GM21737 (cell line): ENCODE measurements around the gene DRICH1.
"Not testable (repeated sequence)": the region's sequence is repeated elsewhere in the genome, so short reads cannot be mapped to it uniquely, and the experiment has no call there.

Source experiments
- ATAC-seq: cut with Tn5 transposase; IDR thresholded peaks from one replicate; pipeline ENCODE4 v1.9.1; 2021; ENCODE audit warnings: mild to moderate bottlenecking, moderate library complexity; ENCODE audit not compliant: unreplicated experiment

The DRICH1 gene

DNA sequence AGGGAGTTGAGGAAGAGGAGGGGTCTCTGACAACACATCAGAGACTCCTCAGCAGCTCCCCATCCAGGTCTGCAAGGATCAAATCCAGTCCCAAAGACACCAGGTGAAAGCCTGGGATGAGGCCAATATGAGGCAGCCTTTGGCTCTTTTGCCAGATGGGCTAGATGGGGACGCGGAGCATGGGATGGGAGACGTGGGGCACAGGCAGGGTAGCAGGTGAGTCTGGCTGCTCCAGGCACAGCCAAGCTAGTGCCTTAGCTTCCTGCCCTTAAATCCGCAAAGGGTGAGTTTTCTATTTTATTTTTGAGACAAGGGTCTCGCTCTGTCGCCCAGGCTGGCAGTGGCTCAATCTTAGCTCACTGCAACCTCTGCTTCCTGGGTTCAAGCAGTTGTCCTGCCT lies 19.6 kb upstream of the DRICH1 start:
- ATAC-seq = no peak

DNA sequence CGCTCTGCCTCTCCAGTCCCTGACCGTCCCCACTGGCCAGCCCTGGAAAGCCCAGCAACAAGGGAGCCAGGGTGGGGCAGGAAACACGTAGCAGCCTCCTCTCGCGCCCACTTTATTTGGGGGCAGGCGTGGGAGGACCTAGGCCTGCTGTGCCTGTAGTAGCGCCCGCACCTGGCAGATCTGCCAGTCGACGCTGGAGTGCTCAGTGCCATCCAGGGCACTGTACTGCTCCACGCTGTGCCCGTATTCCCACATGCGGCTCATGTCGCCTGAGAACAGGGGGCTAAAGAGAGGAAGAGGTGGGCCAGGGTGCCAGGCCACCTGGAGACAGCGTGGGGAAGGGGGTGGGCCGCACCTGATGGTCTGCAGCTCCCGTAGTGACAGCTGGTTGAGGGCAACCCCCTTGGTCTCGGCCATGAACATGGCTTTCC lies 17.0 kb upstream of the DRICH1 start:
- ATAC-seq = no peak

DNA sequence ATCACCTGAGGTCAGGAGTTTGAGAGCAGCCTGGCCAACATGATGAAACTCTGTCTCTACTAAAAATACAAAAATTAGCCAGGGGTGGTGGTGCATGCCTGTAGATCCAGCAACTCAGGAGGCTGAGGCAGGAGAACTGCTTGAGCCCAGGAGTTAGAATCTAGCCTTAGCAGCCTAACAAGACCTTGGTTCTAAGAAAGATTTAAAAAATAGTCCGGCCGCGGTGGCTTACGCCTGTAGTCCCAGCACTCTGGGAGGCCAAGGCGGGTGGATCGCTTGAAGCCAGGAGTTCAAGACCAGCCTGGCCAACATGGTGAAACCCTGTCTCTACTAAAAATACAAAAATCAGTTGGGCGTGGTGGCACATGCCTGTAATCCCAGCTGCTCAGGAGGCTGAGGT lies 14.4 kb upstream of the DRICH1 start:
- not testable (repeated sequence) for ATAC-seq

GRCh38 chr22:23640206-23640605 lies 8.1 kb upstream of the DRICH1 start:
- ATAC-seq = not testable (repeated sequence)

DNA sequence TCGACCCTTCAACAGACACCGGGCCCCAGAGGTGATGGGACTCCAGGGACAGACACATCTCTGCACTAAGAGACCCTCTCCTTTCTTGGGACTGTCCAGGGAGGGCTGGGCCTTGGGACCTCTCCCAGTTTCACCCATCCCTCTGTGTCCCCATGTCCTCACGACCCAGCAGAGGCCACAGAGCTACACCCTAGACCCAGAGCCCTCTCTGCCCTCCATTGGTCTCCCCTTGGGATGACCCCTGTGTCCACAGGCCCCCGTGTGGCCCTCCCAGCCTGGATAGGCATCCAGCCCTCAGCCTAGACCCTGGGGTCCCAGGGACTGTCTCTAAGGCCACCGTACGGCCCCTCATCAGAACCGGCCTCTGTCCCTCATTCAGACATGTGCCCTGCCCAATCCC lies 7.5 kb upstream of the DRICH1 start:
- ATAC-seq = no peak

DNA sequence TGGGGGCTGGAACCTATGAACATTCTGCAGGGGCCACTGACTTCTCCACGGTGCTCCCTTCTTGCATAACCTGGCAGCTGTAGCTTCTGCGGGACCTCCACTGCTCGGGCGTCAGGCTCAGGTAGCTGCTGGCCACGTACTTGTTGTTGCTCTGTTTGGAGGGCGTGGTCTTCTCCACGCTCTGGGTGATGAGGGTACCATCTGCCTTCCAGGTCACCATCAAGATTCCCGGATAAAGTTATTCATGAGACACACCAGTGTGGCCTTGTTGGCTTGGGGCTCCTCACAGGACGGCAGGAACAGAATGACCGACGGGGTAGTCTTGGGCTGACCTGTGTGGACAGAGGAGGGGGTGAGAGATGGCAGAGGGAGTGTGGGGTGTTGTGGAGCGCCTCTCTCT lies 6.5 kb upstream of the DRICH1 start:
- no peak for ATAC-seq

- ATAC-seq = not testable (repeated sequence)
These were observed 3.2 kb upstream of the DRICH1 start for GRCh38 chr22:23635291-23635690.

DNA sequence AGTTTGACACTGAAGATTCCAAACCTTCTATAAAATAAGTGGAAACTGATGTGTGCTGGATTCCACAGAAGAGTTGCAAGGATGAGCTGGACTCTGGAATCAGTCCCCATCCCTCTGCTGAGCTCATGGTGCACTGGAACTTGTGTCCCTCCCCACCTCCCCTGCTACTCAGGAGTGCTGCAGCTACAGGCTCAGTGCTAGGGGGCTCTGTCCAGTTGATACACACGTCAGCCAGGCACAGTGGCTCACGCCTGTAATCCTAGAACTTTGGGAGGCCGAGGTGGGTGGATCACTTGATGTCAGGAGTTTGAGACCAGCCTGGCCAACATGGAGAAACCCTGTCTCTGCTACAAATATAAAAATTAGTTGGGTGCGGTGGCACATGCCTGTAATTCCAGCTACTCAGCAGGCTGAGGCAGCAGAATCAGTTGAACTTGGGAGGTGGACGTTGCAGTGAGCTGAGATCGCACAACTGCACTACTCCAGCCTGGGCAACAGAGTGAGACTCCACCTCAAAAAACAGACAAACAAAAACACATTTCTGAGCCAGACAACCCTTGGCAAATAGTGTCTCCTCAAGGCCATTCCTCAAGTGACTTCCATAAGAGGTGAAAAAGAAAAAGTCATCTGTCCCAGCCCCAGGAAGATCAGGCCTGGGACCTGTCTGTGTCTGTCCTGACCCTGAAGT lies 3.9 kb downstream of the DRICH1 start:
- ATAC-seq = not testable (repeated sequence)

DNA sequence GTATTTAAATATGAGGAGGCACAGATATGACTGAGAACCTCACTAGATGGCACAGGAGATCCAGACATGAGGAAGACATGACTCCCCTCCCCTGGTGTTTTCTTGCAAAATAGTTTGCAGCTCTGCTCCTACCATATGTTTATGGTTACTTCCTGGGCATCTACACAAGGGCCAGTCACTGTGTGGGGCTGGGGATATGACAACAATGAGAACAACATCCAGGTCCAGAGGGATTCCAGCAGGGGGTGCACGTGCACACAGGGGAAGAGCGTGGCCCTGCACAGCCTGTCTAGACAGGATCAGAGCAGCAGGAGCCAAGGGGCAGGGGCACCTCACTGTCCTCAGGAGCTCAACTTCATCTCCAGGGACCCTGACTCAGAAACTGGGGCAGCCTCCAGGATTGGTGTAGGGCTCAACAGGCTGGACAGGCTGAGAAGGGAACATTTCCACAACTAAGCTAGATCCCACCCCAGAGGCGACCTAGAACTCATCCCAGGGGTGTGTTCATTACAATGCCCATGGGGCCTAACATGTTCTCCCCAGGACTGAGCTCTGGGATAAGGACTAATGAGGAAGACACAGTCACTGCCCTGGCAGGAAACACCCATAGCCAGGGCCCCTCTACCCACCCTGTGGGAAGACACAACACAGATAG lies 4.6 kb downstream of the DRICH1 start:
- ATAC-seq = not testable (repeated sequence)

DNA sequence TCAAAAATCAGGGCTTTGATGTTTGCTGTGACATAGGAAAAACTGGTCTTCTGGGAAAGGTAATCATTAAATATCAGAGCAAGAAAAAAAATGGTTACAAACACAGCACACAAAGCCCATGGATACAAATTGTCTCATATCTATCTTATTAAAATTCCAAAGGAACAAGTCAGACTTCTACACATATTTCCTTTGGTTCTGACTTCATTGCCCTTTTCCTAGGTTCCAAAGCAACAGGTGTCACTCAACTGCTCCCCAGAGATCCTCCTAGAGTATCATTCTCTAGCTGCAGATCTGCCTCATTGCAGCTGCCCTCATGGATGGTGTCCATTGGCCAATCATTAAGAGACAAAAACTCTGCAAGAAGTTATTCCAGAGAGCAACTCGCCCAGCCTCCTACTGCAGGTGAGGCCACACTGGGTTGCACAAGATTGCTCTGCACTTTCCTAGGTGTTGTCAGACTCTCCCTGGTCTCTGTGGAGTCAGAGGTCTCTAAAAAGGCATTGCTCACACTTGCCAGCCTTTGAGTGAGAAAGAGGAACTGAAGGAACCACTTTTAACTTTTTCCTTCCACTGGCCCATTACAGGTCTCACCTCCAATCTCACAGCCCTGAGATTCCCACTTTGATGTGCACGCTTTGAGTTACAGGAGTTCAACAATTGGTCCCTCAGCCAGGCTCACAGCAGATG lies 5.7 kb downstream of the DRICH1 start:
- ATAC-seq = no peak

- ATAC-seq = no peak
These were observed 9.5 kb downstream of the DRICH1 start for GRCh38 chr22:23622634-23623033.

DNA sequence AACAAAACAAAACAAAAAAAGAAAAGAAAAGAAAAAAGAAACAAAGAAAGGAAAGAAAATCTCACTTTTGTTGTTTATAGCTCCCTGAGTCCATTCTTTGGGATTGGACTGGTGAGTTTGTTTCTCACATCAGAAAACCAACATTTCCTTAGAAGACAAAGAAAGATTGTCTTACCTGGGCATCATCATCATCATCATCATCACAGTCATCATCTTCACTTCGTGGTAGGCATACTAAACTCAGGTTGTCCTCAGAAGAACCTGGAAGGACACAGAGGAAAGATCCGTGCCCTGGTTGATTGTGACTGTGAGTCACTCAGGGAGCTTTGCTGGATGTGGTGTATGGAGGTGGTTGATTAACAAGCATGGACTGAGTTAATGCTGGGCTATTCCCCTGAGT lies 10.2 kb downstream of the DRICH1 start:
- ATAC-seq = not testable (repeated sequence)

DNA sequence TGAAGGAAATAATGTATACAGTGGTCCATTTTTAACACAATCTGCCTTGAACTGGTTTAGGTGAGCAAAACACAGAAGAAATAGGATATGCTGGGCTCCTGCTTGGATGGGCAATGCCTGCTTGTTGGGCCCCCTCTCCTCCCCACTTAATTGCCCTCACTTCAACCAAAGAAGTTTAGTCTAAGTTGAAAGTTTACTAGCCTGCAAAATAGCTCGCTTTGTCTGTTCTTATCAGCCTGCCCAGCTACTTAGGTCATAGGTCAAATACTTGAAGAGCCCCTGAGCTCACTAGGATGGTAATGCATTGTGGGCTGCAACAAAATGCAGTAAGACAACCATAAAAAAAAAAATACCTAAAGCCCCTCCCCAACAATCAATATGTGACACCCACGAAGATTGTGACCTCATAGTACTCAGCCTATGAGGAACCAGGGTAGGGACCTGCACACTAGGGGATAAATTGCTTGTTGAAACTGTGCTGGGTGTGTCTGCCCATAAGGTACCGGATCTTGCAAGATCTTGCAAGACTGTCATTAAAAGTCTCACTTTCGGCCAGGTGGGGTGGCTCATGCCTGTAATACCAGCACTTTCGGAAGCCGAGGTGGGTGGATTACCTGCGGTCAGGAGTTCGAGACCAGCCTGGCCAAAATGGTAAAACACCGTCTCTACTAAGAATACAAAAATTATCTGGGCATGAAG lies 10.9 kb downstream of the DRICH1 start:
- no peak for ATAC-seq

DNA sequence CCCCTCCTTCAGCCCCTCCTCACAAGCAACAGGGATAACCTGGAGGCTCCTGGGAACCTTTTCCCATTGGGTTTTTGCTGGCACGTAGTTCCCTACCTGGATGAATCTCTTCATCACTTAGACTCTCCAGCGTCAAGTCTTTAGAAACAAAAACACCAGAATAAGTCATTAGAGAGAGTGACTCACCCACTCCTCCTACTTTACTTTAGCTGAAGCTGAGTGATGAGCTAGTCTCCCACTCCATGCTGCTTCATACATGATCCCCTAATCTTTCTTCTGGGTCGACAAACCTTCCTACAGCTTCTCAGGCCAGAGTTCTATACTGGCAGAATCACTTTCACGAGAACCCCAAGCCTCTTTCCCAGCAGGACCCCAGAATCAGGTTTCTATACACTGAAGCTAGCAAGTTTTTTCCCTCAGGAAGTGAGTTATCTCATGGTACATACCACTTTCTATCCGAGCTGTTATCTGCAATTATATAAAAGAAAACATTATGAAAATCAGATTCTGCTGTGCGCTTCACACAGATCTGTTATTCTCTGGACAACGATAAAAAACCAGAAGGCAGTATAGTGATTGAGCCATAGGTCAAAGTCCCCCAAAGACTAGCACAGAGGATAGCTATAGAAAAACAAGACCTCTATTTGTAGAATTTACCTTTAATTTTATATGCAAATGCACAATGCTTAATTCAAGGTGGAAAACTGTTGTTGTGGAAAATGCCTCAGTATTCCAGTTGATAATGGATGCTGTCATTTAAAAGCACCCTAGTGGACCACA lies 18.7 kb downstream of the DRICH1 start:
- no peak for ATAC-seq

DNA sequence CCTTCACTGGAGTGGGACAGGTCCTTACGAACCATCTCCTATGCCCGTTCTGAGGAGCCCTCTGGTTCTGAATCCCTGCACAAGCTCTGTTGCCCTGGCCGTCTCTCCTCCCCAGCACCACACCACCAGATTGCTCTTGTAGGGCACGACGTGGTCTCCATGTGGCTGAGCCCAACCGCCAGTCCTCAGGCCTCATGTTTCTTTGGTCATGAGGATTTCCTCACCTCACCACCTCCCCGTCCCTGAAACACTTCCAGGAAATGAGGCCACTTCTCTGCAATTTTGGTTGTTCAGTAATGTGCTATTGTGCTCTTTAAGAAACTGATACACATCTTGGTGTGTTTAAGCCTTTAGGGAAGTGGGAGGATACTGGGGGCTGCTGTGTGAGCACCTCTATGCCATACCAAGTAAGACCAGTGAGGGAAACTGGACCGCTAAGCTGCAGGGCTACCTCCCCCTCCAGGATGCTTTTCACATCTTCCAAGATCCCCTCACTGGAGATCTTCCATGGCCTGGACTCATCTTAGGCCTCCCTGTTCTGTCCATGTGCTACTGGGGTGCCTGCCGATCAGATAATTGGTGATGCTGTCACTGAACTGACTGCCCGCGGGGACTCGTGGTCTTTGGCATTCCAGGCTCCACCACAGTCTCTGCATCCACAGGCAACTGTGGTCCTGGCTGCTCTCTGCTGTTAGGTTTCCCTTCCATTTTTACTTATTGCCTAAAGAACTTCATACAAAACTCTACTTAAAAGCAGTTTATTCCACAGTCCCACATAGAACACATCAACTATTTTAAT lies 21.9 kb downstream of the DRICH1 start:
- ATAC-seq = no peak

DNA sequence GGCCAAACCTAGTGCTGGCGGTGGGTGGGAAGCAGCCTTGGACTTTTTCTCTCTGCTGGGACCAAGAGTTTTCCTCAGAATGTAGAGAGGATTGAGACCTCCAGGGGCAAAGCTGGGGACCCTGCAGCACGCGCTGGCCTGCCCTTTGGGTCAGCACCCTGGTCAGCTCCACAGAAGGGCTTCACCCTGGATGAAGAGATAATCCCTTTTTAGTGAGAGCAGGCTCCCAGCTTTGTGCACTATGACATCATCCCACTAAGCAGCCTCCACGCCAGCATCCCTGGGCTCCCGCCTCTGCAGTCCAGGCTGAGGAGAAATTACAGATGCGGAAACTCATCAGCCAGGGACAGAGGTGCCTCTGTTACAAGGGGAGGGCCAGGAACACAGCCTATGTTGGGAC lies 23.5 kb downstream of the DRICH1 start:
- ATAC-seq = no peak

DNA sequence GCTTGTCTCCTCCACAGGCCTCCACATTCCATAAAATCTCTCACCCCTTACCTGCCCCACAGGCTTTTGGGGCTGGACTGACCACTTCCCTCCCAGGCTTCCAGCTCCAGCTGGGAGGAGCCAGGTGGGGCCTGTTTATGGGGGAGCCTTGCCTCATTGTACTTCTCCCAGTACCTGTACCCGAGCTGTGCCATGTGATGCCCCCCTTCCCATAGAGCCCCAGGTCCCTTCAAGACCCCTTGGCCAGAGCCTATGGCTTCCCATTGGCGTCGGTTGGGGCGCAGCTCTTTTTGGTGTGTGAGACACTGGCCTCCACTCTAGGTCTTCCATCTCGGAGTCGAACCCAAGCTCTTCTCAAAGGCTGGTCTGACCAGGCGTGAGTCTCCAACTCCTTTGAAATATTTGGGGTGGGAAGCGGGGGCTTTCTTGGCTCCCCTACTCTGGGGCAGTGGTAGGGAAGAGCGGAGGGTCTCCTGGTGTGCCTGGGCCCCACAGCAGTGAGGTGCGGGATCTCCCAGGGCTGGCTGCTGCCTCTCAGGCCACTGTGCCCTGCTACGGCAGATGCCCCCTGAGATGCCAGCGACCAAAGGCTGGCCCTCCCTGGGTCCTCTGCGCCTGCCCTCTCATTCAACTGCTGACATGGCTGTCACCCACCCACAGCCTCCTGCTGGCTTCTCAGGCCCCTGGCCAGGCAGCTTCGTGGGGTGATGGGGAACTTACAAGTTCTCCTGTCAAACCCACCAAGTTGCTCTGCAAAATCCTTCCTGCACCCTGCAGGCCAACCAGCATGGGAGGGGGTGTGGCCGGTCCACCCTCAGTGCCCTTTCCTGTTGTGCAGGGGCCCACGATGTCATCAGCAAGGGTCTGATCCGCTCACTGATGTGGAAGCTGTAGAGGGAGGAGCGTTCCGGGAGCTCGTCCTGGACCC lies 25.7 kb downstream of the DRICH1 start:
- no peak for ATAC-seq

DNA sequence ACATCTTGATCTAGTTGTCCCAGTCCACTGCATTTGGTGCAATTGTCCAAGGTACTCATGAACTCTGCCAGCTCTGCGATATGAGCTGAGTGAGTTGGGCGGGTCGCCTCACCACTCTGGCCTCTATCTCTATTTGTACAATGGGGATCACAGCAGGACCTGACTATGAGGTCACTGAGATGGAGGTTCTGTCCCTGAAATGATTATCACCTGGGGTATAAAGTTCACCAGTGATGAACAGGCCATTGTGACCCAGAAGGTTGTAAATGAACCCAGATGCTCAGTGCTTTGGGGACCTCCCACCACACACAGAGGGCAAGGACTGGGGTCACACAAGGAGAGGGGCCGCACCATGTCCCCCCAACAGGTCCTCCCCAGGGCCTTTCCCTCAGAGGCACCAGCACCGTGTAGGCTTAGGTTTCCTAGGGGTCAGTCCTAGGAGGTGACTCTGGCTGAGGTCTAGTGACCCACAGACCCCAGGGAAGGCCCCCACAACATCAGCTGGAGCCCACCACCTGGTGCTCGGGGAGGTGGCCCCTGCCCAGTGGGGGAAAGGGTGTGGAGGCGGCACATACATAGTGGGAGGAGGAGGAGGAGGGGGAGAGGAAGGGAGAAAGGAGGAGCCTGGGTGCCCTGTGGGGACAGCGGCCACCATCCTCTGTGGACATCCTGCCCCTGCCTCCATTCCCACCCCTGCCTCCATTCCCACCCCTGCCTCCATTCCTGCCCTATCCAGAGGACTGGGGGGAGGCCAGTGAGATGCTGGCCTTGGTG lies 27.0 kb downstream of the DRICH1 start:
- no peak for ATAC-seq
